Stimulated activated CD4-positive, alpha-beta T cell treated with anti-CD3 and anti-CD28 coated beads, Interleukin-1b, Interleukin-23, amount 100 ng/mL, for 4 hours (primary cell): Measurements from ENCODE around the gene GP1BA.
A peak's percentile ranks its signal among the peaks of the same experiment; 100 is the strongest.
"Not testable (repeated sequence)": the region's sequence is repeated elsewhere in the genome, so short reads cannot be mapped to it uniquely, and the experiment has no call there.

Source experiments
- DNase-seq, 2 donors: peaks; one replicate each; pipeline ENCODE4 v3.0.0-alpha.2; 2020; ENCODE audit warnings: low read depth in 2 of 2

GP1BA gene

GRCh38 chr17:4901648-4902344 is 30.3 kb upstream of the GP1BA start:
- no peak for DNase-seq

GRCh38 chr17:4902540-4902939 is 29.5 kb upstream of the GP1BA start:
- DNase-seq = no peak

GRCh38 chr17:4903051-4903818 is 28.8 kb upstream of the GP1BA start, which contains the start of gene CHRNE:
Gene CHRNE (minus strand): TSS chr17:4903098. CDS start chr17:4903063, 35 bp downstream.
- DNase-seq = peak; percentile 45 to 68

- not testable (repeated sequence) for DNase-seq
Measured at GRCh38 chr17:4906642-4907041, 25.4 kb upstream of the GP1BA start.

GRCh38 chr17:4908301-4908700 is 23.8 kb upstream of the GP1BA start:
- DNase-seq = no peak

GRCh38 chr17:4908711-4909496 is 23.2 kb upstream of the GP1BA start:
- peak; percentile 50 to 57 for DNase-seq

- no peak for DNase-seq
Measured at GRCh38 chr17:4913994-4914393, 18.1 kb upstream of the GP1BA start.

GRCh38 chr17:4914551-4914950 is 17.5 kb upstream of the GP1BA start:
- not testable (repeated sequence) for DNase-seq

- DNase-seq = no peak
Measured at GRCh38 chr17:4919511-4920047, 12.5 kb upstream of the GP1BA start.

- no peak for DNase-seq
Measured at GRCh38 chr17:4920351-4921048, 11.6 kb upstream of the GP1BA start.

GRCh38 chr17:4921320-4921719 is 10.8 kb upstream of the GP1BA start:
- DNase-seq = no peak

- not testable (repeated sequence) for DNase-seq
Measured at GRCh38 chr17:4926577-4927335, 5.3 kb upstream of the GP1BA start.

GRCh38 chr17:4928881-4929280 is 3.2 kb upstream of the GP1BA start:
- DNase-seq = no peak

- DNase-seq = no peak
Measured at GRCh38 chr17:4932756-4933155, 679 bp downstream of the GP1BA start.

- no peak for DNase-seq
Measured at GRCh38 chr17:4933646-4934045, 1.6 kb downstream of the GP1BA start.

GRCh38 chr17:4934173-4934979 is 2.3 kb downstream of the GP1BA start:
- no peak for DNase-seq

- no peak for DNase-seq
Measured at GRCh38 chr17:4935650-4936049, 3.6 kb downstream of the GP1BA start.

GRCh38 chr17:4936436-4936835 is 4.4 kb downstream of the GP1BA start:
- DNase-seq = no peak

GRCh38 chr17:4937553-4937952 is 5.5 kb downstream of the GP1BA start:
- DNase-seq = no peak

- DNase-seq = no peak
Measured at GRCh38 chr17:4938069-4938491, 6.0 kb downstream of the GP1BA start.
